Retinal pigment epithelial cell (primary cell): ENCODE data around the gene RDM1.

Experiments used
- DNase-seq: peaks from one replicate; pipeline ENCODE4 v3.0.0-alpha.2; 2010; ENCODE audit warnings: low read depth
- H3K4me3 ChIP-seq: 2 replicates; pipeline ENCODE4 v1.5.1; 2011; ENCODE audit warnings: mild to moderate bottlenecking, low read length, control low read depth, moderate library complexity
- TF ChIP-seq, protein P1 (sequence below): conservative IDR thresholded peaks from 2 replicates; pipeline ENCODE4 v1.5.1; 2011; ENCODE audit warnings: low read depth, low read length, control low read depth, inconsistent platforms

RDM1 gene

DNA sequence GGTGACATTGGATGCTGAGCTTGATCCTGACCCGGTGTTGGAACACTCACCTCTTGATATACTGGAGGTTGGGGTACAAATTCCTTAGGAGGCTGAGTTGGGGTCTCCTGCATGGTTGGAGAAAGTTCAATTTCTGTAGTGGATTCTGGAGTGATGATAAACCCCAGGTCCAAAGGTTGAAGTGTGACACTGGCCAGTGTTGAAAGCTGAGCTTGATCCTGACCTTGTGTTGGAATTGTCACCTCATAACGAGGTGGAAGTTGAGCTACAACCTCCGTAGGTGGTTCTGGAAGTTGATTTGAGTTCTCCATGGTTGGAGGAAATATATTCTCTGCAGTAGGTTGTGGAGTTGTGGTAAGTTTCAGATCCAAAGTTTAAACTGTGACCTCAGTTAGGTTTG, 21.2 kb downstream of the RDM1 start:
- TF ChIP-seq, protein P1, sequence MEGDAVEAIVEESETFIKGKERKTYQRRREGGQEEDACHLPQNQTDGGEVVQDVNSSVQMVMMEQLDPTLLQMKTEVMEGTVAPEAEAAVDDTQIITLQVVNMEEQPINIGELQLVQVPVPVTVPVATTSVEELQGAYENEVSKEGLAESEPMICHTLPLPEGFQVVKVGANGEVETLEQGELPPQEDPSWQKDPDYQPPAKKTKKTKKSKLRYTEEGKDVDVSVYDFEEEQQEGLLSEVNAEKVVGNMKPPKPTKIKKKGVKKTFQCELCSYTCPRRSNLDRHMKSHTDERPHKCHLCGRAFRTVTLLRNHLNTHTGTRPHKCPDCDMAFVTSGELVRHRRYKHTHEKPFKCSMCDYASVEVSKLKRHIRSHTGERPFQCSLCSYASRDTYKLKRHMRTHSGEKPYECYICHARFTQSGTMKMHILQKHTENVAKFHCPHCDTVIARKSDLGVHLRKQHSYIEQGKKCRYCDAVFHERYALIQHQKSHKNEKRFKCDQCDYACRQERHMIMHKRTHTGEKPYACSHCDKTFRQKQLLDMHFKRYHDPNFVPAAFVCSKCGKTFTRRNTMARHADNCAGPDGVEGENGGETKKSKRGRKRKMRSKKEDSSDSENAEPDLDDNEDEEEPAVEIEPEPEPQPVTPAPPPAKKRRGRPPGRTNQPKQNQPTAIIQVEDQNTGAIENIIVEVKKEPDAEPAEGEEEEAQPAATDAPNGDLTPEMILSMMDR, result no peak
- no peak for DNase-seq
- no peak overlapping the region for H3K4me3 ChIP-seq

DNA sequence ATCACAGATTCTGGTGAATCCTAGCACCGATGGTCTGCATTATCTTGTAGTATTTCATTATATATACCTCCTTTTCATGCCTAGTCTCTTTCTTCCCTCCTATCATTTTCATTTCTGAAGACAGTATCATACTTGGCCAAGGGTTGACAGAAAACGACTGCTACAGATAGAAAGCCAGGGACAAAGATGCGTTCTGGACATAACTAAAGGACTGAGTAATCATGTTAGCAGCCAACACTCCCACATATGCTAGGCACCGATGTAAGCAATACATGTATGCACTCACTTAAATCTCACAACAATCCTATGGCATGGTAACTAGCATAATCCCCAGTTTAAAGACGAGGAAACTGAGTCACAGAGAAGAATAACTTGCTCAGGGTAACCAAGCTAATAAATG, 22.9 kb downstream of the RDM1 start:
- no peak overlapping the region for H3K4me3 ChIP-seq
- TF ChIP-seq, protein P1, result no peak
- no peak for DNase-seq

DNA sequence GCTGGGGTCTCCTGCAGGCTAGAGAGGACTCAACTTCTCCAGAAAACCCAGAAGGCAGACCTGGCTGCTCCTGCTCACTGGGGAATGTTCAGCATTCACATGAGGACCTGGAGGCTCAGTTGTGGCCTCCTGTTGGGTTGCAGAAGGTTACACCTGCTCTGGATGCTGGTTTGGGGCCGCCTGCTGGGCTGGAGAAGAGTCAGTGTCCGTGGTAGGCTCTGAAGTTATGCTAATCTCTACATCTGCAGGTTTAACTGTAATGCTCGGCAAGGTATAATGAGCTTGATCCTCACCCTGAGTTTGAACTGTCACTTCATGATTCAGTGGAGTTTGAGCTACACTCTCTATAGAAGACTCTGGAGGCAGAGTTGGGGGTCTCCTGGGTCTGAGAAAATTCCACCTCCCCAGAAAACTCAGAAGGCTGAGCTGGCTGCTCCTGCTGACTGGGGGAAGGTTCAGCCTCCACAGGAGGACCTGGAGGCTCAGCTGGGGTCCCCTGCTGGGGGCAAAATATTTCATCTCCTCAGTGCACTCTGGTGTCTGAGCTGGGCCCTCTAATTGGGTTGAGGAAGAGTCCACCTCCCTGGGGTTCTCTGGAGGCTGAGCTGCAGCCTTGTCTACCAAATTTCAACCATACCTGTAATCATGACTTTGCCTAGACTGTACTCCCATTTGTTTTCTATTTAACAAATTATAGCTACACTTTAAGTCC, 23.5 kb downstream of the RDM1 start:
- TF ChIP-seq, protein P1, result no peak
- no peak for DNase-seq
- no peak overlapping the region for H3K4me3 ChIP-seq

- DNase-seq, result no peak
- TF ChIP-seq, protein P1, result no peak
- no peak overlapping the region for H3K4me3 ChIP-seq
Measured at GRCh38 chr17:35906191-35906925, 24.2 kb downstream of the RDM1 start.

DNA sequence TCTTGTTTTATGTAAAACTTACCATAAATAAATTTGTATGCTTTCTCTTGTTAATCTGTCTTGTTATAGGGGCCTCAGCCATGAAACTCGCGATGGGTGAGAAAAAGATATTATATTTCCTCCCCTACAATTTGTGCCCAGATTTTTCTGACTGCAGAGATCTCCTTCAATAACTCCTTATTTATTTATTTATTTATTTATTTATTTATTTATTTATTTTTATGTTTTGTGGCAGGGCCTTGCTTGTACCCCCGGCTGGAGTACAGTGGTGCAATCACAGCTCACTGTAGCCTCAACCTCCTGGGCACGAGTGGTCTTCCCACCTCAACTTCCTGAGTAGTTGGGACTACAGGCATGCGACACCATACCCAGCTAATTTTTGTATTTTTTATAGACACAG, 27.1 kb downstream of the RDM1 start:
- TF ChIP-seq, protein P1, result no peak
- no peak for DNase-seq

DNA sequence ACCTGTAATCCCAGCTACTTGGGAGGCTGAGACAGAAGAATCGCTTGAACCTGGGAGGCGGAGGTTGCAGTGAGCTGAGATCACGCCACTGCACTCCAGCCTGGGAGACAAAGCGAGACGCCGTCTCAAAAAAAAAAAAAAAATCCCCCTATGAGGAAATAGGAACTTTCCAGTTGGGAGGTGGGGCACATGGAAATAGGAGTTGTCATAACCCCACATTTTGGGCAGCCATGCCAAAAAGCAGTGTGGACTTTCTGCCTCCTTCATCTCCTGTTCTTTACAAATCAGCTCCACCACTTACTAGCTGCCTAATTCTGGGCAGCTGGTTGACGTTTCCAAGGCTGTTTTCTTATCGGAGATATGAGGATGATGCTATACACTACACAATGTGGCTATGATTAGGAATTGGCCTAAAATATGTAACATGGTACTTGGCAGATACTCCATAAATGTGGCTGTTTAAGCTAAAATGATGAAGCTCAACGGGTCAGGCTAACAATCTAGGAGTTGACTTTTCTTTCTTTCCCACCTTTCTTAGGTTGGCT, 28.9 kb downstream of the RDM1 start:
- DNase-seq, result no peak
- TF ChIP-seq, protein P1, result no peak
- H3K4me3 ChIP-seq, result no peak overlapping the region

More for the DNA sequence above, 27.1 kb downstream of the RDM1 start:
- no peak overlapping the region for H3K4me3 ChIP-seq
